GM18907 (cell line): ENCODE measurements around the gene KIZ.
"Not testable (repeated sequence)": the region's sequence is repeated elsewhere in the genome, so short reads cannot be mapped to it uniquely, and the experiment has no call there.

Experiments used
- ATAC-seq: cut with Tn5 transposase; IDR thresholded peaks from one replicate; pipeline ENCODE4 v1.9.1; 2021; ENCODE audit warnings: mild to moderate bottlenecking, moderate library complexity; ENCODE audit not compliant: unreplicated experiment

The KIZ gene

DNA sequence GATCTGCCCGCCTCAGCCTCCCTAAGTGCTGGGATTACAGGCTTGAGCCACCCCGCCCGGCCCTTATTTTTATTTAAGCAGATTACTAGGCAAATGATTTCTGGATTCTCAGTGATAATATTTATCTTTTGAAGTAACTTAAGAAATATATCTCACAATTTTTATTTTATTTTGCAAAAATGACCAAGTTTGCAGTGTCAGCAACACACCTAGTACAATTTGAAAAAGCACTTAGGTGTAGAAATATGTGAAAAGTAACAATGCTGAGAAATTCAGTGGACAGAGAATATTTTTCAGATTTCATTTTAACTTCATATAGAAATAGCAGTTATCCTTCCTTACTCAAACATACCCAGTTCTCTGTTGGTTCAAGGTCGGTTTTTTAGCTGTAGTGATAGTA is 98.3 kb downstream of the KIZ start:
- ATAC-seq, result no peak

DNA sequence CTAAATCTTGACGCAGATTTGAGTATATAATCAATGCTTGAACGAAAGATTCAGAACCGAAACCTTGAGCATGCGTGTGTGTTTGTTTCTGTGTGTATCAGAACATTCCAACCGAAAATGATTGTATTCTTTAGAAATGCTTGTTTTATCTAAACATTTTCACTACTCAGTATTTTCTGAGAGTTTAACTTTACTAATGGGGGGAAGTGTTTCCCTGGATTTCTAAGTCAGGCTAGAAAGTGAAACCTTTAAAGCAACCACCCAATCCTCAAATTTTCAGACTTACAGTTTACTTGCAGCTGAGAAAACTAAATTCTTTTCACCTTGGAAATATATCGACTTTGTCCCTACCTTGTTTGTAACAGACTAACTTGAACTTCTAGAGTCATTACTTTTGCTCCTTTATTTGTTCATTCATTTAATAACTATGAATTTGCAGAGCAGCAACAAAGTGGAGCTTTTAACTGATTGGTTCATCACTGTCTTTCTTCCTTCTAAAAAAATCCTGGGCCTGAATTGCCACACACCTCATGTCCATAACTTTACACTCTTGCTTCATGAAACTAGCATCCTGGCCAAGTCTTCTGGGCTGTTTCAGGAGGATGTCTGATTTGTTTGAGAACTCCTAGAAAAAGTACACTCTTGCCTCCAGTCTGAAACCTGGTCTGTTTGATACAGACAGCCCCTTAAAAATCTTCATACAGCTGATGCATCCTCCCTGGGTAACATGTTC is 99.5 kb downstream of the KIZ start:
- ATAC-seq, result no peak

DNA sequence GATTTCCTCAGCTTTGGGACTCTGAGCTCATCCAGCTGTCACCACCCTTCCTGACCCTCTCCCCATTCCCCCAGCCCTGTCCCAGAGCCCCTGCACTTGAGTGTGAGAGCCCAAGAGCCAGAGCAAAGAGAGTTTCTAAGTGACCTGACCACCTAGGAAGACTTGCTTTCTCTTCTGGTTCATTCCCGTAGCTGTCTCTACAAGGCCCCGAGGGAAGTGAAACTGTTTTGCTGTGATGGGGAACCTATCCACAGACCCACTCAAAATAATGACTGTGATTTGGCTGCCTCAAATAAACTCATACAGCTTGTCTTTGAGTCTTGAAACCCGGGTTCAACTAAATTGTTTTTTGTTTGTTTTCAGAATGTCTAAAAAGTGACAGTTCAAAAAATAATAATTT is 102.6 kb downstream of the KIZ start:
- ATAC-seq, result peak; percentile 89

- no peak for ATAC-seq
These were observed 103.3 kb downstream of the KIZ start for GRCh38 chr20:21229163-21229562.

DNA sequence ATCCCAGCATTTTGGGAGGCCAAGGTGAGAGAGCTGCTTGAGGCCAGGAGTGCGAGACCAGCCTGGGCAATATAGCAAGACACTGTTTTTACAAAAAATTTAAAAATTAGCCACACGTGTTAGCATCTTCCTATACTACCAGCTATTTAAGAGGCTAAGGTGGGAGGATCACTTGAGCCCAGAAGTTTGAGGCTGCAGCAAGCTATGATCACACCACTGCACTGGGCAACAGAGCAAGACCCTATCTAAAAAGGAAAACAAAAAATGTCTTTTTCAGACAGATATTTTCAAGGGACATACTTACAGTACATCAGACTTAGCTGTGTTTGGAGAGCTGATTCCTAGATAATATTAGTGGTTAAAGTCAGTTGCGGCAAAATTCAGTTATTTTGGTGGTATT is 104.3 kb downstream of the KIZ start:
- ATAC-seq, result no peak

- ATAC-seq, result no peak
These were observed 104.8 kb downstream of the KIZ start for GRCh38 chr20:21230686-21231085.

DNA sequence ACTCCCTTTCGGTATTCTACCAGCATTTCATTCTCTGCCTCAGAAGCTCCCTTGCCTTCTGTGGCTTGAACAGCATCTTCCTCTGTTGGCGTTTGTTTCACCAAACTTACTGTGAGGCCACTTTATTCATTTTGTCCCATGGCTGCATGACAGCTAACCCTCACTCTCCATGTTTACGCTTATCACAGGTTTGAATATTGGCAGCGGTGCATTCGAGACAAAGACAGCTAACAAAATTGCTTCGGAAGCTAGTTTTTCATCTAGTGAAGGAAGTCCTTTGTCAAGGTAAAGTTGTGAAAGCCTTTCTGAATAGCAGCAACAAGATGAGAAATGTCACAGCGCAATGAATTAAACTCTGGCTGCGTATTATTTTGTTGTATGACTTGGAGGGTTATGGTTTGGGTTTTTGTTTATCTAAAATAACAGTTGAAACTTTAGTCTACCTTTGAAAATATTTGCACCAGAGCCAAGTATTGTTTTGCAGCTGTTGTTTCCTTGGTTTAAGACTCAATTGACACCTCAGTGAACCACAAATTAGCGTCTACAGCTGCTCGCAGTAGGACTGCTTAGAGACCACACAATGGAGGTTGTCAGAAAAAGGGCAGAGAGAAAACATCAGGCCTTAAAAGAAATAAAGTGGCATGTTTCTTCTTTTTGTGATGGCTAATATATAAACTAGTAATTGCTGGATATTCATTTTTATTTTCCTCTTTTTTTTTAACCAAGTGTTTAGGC is 106.8 kb downstream of the KIZ start:
- ATAC-seq, result no peak

DNA sequence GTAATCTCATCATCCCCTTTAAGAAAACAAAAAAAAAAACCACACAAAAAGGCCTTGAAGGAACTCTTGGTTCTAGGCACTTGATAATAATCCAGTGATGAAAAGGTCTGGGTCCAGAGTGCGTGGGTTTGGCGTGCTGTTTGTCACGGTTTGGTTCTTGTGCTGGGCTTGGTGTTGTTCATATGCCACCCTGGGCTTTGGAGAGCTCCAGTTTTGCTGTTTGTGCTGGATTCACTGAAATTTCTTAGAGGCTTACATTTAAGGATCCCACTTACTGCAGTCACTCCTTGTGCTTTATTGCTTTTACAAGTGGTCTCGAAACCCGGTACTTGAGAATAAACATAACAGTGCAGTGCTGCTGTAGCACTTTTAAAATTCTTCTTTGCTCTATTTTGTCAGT is 108.4 kb downstream of the KIZ start:
- ATAC-seq, result no peak

DNA sequence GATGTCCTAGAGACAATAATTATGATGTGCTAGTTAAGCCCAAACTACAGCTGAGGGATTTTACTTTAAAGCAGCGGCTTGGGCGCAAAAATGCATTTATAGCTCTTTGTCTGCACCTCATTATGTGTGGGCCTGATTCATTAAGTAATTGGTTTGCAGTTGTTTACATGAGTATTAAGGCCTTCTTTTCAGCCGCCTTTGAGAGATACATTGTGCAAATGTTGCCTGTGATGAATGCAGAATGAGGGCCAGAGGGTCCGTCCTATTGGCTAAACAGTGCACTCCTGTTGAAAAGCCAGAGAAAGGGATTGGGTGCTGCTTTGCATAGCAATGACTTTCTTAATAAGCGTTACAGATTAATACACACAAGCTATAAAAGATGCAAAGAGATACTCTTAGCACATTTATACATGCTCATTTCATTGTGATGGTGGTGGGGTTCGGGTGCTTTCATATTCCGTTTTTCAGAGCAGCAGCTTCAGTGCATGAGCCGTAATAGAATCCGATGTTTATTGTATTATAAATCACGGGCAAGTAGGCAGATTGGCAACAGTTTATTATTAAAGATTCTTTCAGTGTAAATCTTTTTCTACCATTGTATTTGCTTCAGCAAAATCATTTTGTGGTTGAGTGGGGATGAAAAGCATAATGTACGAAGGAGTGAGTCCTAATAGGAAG is 109.1 kb downstream of the KIZ start:
- no peak for ATAC-seq

DNA sequence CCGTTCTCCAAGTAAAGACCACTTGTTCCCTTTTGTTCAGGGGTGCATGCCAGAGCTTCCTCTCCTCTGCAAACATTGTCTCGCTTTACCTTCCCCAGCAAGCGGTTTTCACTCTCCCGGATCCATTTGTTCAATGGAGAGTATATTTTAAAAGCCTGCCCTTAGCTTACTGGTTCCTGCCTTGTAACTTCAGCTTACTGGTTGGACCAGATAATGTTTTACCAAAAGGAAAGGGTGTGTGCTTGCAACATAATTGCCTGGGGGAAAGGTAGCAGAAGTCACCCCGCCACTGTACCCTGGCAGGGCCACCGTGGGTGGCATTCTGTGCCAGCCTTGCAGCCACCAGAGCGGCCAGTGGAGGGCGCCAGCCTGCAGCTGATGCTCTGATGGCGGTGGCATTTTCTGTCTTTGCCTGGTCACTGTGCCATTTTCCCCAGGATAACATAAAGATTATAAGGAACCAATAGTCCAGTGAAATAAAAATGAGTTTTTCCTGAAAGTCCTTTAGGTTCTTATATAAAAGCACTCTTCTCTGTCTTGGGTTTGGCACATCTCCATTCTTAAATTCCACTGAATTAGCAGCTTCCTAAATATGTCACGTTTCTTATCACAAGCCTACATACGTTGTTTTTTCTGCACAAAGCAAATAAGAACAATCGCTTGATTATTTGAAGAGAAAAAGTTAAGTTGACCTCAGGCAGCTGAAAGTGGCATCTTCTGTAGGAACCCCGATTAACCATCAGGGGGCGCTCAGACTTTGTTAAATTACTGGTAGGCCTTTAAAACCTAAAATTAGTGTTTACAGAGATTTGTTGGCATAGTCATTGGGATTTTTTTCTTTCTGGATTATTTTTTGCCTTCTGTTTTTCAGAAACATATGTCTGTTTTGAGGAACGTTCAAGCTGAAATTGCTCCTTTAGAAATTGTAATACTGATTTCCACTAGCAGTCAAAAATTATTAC is 109.9 kb downstream of the KIZ start:
- ATAC-seq, result peak; percentile 72

- no peak for ATAC-seq
These were observed 112.3 kb downstream of the KIZ start for GRCh38 chr20:21237956-21238799.

GRCh38 chr20:21238818-21239536 is 113.1 kb downstream of the KIZ start:
- ATAC-seq, result no peak

DNA sequence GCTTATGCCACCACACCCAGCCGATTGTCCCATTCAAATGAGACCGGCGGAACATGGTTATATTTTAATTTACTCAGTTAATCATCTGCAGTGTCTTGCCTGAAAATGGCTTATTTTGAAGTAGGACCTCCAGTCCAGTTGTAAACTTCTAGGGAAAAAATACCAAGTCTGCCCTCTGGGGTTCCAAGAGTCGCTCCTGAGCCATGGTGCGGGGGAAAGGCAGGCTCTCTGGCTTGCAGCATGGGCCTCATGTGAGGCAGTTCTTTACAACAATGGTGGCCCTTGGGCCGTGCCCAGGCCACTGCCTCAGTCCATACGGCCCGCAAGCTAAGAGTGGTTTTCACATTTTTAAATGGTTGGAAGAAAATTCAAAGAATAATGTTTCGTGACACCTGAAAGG is 114.5 kb downstream of the KIZ start:
- ATAC-seq, result no peak

DNA sequence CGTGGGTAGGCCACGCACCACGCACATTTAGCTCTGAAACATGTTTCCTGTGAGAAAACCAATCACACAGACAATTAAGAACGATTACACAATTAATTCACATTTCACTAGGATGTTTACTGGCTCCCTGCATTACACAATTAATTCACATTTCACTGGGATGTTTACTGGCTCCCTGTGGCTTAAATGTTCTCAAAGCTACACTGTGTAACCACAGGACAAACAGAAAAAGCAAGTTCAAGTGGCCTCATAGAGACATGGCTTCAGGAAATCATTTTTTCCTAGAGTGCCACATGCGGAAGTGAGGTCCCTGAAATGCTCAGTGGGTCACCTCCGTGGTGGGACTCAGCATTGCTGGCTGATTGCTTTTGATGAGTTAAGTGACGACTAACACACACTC is 115.5 kb downstream of the KIZ start:
- ATAC-seq, result no peak

GRCh38 chr20:21243811-21244210 is 117.9 kb downstream of the KIZ start:
- no peak for ATAC-seq

- ATAC-seq, result no peak
These were observed 118.9 kb downstream of the KIZ start for GRCh38 chr20:21244808-21245207.

GRCh38 chr20:21246161-21246560 is 120.3 kb downstream of the KIZ start:
- ATAC-seq, result no peak

GRCh38 chr20:21247603-21248095 is 121.8 kb downstream of the KIZ start:
- not testable (repeated sequence) for ATAC-seq

DNA sequence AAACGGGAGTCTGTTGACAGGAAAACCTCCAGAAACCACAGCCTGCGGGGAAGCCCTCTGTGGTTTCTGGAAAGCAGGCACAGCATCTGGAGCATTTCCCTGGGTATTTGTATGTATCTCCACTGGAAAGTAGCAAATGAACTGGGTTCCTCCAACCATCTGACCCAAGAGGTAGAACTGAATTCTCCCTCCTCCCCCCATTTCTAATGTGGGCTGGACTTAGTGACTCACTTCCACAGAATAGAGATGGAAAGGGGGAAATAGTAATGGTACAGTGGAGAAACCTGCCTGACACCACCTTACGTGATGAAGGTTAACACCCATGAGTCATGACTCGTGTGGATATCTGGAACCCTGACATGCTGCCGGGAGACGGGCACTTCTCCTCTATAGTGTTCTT is 125.4 kb downstream of the KIZ start:
- ATAC-seq, result no peak
